Measurements from ENCODE around the gene LRRC26.
"Not testable (repeated sequence)": the region's sequence is repeated elsewhere in the genome, so short reads cannot be mapped to it uniquely, and the experiment has no call there.

LRRC26 gene

DNA sequence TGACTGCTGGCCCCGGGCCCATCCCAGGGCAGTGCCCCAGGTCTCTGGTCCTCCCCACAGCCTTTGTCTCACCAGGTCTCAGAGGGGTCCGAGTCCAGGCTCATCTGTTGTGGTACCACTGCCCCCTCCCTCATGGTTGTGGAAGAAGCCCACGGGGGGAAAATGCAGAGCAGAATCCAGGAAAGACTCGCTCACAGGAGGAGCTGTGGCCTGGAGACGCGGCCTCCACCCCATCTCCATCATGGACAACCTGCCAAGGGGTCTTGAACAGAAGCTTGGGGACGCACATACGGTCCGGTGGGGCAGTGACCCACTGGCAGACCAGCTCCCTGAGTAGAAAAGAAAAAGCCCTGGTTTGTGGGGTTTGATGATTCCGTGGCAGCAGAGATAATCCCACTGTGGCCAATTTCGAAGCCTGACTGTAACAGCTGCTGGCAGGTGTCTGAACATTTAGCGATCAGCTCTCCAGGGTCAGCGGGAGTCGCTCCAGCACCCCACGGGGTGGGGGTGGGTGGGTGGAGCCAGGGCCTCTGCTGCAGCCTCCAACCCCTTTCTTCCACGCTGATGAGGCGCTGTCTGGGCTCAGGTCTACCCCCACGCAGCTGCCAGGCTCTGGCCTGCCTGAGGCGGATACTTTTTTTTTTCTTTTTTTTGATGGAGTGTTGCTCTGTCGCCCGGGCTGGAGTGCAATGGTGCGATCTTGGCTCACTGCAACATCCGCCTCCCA lies 32.8 kb downstream of the LRRC26 start:
- DNase-seq (ENCODE audit: low spot score) = no peak

GRCh38 chr9:137136261-137136880 lies 33.5 kb downstream of the LRRC26 start:
- DNase-seq (ENCODE audit: low spot score) = no peak

DNA sequence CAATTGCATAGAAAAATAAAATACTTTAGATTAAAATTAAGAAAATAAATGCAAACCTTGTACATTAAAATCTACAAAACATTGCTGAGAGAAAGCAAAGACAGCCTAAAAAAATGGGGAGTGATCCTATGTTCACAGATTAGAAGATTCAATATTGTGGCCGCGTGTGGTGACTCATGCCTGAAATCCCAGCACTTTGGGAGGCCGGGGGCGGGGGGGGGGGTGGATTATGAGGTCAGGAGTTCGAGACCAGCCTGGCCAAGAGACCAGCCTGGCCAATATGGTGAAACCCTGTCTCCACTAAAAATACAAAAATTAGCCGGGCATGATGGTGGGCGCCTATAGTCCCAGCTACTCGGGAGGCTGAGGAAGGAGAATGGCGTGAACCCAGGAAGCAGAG lies 34.7 kb downstream of the LRRC26 start:
- DNase-seq (ENCODE audit: low spot score) = not testable (repeated sequence)

GRCh38 chr9:137134191-137134590 lies 35.7 kb downstream of the LRRC26 start:
- no peak for DNase-seq (ENCODE audit: low spot score)

DNA sequence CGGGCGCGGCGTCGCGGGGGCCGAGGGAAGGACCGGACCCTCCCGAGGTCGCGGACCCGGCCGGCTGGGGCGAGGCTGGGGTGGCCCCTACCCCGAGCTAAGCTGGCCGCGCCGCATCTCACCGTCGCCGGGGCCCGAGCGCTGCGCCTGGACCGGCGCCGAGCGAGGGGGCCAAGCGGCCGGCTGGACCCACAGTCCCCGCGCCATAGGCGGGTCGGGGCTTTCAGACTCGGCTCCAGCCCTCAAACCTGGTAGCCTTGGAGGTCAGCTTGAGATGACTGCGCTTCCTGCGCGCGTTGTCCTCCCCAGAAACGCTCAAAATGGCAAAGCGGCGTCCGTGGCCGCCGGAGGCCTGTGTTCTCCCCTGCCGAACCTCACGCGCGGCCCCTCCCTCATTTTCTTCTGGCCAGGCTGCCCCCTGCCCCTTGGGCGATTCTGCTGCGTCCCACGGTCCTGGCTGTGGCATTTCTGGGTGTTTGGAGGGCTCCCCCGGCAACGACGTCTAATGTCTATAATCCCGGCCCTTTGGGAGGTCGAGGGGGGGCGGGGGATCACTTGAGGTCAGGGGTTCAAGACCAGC lies 39.6 kb downstream of the LRRC26 start:
- no peak for DNase-seq (ENCODE audit: low spot score)

DNA sequence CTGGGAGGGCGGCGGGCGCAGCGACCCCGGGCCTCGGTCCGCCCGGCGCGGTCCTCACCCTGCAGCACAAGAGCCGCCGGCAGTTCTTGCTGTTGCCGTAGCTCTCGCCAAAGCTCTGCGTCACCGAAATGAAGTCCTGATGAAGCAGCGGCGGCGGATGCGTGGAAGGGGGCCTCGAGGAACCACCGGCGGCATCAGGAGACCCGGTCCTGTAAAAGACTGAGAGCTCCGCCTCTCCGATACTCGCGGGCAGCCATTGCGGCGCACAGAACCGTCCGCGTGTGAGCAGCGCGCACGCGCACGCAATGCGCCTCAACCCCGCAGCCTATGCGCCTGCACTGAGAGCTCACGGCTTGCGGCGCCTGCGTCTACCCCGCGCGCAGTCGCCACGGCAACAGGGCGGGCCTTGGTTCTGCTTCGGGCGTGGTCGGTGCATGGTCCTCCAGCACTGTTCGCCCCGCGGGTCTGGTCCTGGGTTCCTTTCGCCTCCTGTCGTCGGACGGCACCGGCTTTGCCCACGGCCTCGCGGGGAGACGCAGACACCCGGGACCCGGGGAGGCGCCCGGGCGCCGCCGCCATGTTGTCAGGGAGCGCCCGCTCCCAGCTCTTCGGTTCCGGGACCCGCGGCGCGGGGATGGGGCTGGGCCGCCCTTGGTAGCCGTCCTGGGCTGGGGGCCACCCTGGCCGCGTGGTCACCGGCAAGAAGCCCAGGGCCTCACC lies 40.2 kb downstream of the LRRC26 start:
- peak; percentile 90 for DNase-seq (ENCODE audit: low spot score)

GRCh38 chr9:137128862-137129455 lies 40.9 kb downstream of the LRRC26 start:
- DNase-seq (ENCODE audit: low spot score) = no peak

GRCh38 chr9:137128158-137128861 lies 41.5 kb downstream of the LRRC26 start:
- DNase-seq (ENCODE audit: low spot score) = no peak

GRCh38 chr9:137127301-137128157 lies 42.3 kb downstream of the LRRC26 start:
- no peak for DNase-seq (ENCODE audit: low spot score)

DNA sequence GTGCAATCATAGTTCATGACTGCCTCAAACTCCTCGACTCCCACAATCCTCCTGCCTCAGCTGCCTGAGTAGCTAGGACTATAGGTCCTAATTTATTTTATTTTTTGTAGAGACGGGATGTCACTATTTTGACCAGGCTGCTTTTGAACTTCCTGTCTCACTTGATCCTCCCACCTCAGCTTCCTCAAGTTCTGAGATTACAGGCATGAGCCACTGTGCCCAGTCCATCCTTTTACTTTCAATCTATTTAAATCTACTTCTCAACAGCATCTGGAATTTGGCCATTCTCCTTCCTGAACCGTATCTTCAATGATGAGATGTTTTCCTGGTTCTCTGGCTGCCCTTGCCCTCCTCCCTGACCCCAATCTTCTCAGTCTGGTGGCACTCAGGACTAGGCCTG lies 43.1 kb downstream of the LRRC26 start:
- DNase-seq (ENCODE audit: low spot score) = no peak

DNA sequence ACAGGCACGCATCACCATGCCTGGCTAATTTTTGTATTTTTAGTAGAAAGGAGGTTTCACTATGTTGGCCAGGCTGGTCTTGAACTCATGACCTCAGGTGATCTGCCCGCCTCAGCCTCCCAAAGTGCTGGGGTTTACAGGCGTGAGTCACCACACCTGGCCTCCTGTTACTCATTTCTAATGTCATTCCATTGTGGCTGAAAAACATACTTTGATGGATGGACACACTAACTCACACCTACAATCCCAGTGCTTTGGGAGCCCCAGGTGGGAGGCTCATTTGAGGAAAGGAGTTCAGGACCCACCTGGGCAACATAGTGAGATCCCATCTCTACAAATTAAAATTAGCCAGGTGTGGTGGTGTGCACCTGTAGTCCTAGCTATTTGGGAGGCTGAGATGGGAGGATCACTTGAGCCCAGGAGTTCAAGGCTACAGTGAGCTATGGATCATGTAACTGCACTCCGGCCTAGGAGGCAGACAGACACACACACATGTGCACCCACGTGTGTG lies 45.8 kb downstream of the LRRC26 start:
- DNase-seq (ENCODE audit: low spot score) = not testable (repeated sequence)

GRCh38 chr9:137123468-137123837 lies 46.4 kb downstream of the LRRC26 start:
- DNase-seq (ENCODE audit: low spot score) = no peak

- DNase-seq (ENCODE audit: low spot score) = not testable (repeated sequence)
These were observed 46.9 kb downstream of the LRRC26 start for GRCh38 chr9:137122796-137123467.

DNA sequence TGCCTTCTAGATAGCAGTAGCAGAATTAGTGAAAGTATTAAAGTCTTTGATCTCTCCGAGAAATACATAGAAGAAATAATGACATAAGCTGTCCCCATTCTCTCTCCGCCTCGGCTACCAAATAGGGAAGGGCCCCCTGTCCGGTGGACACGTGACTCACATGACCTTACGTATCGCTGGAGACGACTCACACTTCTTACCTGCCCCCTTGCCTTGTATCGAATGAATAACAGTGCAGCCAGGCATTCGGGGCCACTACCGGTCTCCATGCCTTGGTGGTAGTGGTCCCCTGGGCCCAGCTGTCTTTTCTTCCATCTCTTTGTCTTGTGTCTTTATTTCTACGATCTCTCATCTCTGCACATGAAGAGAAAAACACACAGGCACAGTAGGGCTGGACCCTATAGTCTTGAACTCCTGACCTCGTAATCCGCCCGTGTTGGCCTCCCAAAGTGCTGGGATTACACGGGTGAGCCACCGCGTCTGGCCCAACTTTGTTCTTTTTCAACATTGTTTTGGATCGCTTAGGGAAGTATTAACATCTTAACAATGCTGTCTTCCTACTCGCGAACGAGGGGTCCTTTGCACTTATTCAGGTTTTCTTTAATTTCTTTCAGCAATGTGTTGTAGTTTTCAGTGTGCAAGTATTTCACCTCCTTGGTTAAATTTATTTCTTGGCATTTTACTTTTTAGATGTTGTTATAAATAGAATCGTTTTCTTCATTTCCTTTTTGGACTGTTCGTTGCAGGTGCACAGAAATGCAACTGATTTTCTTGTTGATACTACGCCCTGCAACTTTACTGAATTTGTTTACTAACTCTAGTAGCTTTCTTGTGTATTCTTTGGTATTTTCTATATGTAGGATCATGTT lies 47.7 kb downstream of the LRRC26 start:
- not testable (repeated sequence) for DNase-seq (ENCODE audit: low spot score)
